Measurements from ENCODE around the gene GBX2.

The GBX2 gene

DNA sequence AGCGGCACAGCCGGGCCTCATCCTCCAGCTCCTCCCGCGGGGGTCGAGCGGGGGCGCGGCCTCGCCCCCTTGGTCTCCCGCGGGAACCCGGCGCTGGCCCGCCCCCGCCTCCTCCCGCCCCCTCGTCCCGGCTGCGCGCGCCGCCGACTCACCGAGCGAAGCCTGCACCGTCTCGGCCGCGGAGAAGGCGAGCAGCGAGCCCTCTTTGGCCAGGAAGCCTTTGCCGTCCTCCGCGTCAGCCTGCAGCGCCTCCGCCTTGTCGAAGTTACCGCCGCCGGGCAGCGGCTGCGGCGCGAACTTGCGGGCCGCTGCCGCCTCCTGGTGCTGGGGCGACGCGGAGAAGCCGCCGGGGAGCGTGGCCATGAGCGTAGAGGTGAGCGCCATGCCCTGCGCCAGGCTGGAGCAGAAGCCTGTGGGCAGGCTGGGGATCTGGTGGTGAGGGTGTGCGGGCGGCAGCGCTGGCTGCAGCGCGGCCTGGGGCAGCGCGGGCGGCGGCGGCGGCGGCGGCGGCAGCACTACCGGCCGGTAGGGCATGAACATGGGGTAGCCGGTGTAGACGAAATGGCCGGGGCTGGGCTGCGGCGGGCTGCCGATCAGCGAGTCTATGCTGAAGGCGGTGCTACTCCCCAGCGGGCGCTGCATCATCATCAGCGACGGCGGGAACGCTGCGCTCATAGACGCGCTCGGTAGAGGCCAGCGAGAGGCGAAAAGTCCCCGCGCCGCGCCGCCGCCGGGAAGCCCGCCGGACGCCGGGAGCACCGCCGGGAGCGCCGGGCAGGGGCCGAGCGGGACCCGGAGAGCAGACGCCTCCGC, 683 bp downstream of the GBX2 start:
- DNase-seq (ENCODE audit: low read depth), result no peak

DNA sequence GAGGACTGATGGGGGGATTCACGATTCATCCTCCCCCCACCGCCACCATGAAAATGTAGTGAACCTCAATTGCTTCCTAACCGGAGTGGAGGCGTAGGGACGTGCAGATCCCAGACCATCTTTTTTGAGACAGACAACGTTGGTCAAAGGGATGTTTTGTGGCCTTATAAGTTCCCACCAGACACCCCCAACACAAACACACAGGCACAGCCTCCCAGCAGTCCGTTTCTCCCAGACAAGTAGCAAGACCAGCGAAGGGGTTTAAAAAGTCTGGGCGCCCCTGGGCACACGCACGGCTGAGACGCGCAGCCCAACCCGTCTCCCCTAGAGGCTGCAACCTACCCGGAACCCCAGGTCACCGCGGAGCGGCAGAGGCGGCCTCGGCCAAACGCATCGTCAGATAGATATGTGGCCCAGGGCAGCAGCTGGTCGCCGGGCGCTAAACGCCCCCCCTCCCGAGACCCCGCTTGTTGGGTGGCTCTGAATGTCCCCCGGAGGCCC, 1.3 kb downstream of the GBX2 start:
- DNase-seq (ENCODE audit: low read depth), result no peak

DNA sequence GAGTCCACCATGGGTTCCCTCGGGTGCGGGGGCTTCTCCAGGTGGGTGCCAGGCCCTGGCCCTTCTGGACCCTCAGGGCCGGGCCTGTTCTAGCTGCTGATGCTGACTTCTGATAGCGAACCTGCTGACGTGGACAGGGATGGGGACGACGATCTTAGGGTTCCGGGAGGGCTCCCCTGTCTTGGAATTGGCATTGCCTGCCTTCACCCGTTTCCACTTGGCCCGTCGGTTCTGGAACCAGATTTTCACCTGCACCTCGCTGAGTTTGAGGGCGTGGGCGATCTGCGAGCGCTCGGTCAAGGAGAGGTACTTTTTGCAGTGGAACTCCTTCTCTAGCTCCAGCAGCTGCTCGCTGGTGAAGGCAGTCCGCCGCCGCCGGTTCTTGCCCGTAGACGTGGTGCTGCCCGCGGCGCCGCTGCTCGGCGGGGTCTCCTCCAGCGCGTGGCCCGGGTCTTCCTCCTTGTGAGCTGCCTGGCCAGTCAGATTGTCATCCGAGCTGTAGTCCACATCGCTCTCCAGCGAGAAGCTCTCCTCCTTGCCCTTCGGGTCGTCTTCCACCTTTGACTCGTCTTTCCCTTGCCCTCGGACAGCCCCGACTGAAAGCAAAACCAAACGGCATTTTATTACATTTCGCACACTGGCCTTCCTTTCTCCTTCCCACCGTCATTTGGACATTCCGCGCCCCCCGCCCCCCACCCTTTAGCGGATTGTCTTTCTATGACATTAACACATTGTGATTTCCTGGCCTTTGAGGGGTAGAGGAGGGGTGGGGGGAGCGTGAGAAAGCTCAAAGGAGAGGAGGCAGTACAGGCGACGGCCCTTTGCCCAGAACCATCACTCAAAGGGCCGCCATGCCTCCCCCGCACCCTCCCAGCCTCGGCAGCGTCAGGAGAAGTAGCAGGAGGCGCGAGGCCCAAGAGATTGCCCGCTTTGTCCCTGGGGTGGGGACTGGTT, 2.1 kb downstream of the GBX2 start:
- no peak for DNase-seq (ENCODE audit: low read depth)

DNA sequence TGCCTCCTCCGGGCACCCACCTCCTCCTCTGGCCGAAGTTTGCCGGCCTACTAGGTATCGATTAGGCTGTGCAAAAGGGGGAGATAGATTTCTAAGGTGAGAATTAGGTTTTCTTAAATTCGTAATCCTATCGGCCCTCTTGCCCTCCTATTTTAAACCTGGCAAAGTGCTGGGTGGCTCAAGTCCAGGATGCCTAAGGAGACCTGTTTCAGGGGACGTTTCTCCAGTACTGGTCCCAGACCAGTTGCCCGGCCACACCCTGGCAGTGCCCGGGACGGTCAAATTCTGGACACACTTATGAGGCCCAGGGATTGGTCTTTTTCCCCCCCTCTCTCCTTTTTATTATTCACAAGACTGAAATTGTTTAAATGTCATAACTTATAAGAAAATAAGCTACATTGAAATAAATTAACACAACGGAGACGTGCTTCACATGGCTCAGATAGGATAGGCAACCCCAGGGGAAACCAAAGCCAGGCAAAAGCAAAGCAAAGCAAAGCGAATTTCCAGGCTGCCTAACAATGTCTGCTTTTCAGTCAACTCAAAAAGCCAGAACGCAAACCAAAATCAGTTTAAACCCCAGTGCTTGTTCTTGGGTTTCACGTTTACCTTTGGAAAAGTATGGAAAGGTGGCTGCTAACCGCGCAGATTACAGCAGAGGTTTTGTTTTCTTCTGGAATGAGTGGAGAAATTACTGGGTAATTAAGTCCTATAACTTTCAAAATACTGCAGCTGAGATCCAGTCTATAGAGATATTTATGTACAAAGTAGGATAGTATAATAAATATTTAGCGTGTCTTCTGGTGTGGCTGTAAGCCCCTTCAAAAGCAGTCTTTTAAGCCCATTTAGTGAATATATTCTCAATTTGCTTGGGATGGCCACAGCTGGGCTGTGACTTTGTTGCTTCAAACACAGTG, 3.0 kb downstream of the GBX2 start:
- DNase-seq (ENCODE audit: low read depth), result no peak

DNA sequence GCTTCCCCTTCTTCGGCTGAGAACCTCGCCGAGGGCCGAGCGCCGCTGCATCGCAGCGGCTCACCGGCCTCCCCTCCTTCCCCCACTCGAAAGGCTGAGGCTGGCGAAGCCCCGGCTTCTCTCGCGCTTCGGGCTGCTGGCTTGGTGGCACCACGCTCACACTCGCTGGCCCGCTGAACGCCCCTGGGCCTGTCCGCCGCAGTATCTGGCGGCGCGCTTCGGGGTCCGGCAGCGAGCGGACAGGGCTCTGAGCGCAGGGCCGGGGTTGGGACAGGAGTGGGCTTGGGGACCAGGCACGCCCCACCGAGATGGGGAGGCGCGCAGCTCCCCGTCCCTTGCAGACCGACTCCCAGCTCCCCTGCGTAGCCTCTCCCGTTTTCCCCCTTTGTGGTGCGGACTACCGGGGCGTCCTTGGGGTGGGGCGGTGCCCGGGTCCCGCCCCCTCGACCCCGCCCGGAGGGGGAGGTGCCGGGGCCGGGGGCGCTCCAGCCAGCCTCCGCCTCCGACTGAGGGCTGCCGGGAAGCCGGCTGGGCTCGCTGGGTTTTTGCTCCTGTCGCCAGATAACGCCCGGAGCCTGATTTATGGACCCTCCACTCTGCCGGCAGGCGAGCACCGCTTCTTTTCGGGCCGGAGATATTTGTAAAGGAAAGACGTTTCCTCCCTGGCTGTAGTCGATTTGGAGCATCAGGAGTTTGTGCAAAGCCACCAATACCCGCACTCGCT, 3.8 kb downstream of the GBX2 start:
- DNase-seq (ENCODE audit: low read depth), result no peak

DNA sequence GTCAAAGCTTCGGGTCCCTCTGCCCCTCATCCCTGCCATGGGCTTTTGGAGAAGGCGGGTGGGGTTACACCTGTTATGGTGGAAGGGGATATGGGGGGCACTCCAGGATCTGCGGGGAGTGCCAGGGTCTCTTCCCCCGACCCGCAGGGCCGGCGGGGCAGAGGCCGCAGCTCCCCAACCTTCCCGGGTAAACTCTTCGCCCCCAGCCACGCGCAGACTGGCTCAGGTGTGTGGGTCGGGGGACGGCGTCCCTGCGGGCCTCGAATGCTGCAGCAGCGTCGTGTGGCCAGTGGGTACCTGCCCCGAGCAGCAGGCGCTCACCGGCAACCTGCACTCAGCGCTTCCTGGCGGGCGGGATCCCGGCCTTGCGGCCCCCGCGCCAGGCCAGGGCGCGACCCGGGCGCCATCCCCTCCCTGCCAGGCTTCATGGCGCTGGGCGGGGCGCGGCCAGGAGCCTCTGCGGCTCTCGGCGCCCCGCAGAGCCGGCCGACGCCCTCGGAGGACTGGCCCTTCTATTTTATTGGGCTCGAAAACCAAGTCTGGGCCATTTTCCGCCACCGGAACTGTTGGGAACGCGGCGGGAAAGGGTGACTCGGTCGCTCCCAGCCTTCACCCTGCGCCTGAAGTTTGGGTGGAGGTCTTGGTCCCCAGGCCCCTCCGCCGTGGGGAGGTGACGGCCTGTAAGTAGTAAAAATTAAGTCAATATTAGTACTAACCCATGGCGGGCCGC, 4.5 kb downstream of the GBX2 start:
- no peak for DNase-seq (ENCODE audit: low read depth)

DNA sequence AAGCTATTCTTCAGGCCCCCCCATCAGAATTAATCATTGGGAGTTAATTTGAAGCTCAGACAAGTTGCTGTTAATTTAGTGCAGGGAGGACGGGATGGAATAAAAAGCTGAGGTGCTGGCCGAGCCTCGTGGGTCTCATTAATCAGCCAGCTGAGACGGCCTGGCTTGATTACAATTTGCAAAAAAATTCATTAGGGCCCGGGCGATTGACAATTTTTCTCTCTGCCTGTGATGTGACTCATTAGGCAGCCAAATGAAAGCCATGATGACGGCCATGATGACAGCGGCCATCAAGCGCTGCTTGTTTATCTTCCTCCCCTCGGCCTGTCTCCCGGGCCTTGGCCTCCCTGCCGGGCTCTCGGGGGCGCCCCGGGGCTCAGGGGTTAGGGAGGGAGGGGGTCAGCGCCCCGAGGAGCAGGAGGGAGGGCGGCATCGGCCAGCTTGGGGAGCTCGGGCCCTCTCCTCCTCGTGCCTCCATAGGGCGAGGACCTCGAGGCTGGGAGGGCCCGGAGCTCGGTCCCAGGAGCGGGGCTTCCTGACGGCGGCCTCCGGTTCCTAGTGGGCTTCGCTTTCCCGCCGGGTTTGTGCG, 5.2 kb downstream of the GBX2 start:
- no peak for DNase-seq (ENCODE audit: low read depth)

DNA sequence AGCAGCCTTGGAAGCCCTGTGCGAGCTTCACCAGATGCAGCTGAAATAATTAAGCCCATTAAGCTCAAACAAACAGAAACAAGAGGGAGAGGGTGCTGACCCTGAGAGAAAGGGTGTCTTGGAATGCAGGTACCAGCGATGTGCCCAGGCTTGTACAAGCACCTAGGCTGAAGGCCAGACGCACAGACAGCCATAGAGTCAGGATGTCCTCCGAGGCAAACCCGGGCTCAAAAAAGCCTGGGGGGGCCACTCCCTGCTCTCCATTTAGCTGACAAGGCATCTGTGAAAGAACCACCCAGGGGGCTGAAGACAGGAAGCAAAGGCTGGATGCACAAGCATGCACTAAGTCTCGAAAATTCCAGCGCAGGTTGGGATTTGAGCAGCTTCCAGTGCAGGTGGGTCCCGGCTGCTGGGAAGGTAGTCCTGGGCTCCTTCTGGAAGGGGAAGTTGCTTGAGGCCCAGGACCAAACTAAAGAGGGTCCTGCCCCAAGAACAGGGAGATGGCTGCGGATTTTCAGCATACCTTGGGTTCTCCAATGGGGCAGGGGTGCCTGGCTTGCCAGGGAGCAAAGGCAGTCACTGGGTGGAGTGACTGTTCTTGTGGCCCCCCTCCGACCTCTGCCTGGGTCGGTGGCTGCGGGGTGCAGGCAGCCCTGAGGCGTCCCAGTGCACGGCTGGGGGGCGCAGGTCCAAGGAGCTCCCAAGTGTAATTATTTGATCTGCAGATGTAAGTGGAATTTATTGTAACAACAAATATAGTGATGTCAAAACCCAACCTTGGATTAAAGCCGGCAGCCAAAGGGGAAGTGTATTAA, 5.9 kb downstream of the GBX2 start:
- no peak for DNase-seq (ENCODE audit: low read depth)

DNA sequence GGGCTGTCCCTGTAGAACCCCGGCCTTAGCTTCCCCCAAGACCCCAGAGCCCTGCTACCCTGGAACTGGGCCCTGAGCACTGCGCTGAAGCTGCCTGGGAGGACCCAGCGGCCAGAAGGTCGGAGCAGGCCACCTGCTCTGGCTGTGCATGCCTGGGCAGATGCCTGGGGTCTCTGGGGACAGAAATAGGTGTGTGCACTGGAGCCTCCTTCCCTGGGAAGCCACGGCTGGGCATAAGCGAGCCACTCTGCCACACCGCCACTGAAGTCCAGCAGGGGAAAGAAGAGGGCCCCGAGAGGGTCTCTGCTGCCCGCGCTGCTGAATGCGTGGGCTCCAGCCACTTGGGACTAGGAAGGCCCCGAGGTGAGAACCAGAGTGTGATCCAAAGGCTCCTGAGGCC, 6.7 kb downstream of the GBX2 start:
- no peak for DNase-seq (ENCODE audit: low read depth)

DNA sequence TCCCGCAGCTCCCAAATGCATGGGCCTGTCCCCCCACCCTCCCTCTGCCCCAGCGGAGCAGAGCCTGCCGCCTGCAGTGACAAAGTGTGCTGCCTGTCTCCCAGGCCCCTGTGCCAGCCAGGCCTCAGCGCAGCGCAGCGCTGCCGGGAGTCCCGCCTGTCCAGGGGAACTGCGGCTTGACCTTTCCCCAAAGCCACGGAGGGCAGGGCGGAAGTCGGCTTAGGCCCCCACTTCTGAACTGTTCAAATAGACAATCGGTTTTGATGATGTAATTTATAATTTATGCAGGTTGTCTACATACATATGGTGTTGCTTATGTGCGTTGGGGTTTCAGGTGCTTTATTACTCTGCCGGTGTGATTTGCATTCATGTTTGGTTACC, 7.1 kb downstream of the GBX2 start:
- no peak for DNase-seq (ENCODE audit: low read depth)

DNA sequence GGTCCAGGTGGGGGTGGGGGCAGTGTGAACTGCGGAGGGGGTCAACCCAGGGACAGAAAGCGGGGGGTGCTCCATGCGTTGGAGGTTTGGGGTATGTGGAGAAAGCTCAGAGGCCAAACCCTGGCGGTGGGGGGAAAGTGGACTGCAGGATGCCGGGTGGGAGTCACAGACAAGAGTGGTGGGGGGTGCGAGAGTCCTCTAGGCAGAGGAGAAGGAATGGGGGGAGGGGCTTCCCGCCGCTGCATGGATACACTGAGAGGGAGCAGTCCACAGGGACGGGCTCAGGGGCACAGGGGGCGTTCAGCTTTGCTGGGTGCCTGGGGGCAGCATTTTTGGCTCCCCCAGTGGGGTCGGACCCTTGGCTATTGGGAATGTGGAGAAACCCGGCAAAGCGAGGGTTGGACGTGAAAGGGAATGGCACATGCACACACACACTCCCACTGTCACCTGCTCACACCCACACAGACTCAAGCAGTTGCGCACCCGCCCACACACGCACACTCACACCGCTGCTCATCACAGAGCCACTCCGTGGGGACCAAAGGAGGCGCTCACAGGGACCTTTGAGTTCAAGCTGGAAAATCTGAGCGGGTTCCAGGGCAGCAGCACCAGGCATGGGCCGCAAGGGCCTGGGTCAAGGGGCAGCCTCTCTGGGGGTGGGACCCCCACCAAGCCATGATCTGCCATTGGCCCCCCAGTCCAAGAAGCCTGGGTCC, 7.7 kb downstream of the GBX2 start:
- no peak for DNase-seq (ENCODE audit: low read depth)

DNA sequence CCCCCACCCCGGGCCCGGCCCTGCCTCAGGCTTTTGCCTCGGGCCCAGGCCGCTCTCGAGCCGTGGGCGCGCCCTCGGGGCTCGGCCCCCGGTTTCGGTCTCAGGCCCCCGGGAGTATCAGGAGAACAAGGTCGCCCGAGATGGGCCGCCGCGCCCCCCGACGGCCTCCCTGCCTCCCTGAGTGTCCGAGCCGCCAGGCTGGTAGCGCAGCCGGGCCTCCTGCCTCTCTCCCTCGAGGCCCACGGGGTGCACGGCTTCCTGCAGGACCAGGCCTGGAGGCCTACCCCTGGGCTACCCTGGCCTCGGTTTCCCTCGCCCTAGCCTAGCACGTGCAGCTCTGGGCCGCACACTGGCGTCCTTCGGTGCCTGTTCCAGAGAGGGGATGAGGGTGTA, 8.4 kb downstream of the GBX2 start:
- DNase-seq (ENCODE audit: low read depth), result no peak

DNA sequence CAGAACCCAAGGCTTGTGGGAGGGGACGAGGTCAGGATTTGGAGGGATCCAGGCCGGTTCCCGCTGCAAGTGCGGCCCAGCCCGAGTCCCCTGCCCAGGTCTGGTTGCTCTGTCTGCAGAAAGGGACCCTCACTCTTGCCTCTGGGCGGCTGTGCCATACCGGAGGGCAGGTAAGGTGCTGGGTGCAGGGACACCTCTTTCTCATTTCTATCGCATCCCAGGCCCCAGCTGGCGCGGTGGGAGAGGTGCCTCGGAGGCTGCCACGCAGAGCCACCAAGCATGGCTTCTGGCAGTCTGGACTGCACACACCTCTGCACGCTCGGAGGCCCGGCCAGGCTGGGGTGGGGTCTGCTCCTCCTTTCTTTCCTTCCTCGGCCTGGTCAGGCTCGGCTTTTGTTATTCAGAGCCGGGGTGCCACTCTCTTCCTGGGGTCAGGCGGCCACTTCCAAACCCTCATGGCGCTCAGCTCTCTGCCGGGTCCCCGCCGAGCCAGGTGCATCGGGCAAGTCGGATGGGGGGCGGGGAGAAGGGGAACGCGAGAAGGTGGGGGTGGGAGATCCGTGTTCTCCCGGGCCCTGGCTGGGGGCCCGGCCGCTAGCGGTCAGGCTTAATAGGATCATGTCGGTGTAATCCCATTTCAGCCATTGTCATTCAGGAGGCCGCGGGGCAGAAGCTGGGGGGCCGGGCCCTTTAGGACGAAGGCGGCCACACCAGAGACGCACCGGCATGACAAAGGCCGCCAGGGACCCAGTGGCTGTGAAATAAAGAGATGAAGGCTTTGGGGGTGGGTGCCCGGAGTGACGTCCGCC, 9.0 kb downstream of the GBX2 start:
- no peak for DNase-seq (ENCODE audit: low read depth)

DNA sequence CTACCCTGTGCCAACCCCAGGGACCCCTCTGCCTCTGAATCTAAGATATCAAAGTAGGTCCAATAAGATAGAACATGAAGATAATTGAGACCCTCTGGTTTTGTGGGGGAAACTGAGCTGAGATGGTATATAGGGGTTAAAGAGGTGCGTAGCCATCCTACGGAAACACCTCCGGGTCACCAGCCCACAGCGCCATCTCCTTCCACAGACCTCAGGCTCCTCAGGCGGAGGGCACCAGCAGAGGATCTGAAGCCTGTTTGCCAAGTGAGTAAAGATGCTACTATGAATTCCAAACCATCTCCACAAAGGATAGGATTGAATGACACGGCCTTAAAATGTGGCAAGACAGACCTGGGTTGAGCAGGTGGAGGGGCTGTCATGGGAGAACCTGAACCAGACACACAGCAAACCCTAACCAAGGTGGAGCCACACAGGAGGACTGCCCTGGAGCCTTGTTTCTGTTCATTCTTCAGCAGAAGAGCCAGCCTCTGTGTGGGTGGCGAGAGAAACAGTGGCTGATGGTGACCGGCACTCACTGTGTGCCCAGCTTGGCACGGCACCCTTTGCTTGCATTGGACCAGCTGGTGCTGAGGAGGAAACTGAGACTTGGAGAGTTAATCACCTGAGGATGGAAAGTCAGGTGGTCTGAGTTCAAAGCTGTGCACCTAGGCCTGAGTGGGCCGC, 10.2 kb downstream of the GBX2 start:
- no peak for DNase-seq (ENCODE audit: low read depth)

DNA sequence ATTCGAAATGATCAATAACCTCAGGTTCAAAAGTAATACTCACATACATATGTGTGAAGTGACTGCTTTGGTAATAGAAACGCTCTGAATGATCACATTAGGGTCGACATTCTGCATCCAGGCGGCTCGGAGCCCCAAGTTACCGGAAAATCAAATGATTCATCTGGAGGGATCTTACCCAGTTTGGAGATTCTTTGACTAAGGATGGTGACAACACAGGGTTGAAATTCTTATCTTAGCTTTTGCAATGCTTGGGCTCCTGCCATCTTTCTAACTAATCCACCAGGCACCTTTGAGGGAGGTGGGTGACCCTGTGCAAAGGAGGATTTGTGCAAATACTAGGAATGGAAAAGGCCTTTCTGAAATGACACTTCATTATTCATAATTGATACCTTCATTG, 10.8 kb downstream of the GBX2 start:
- DNase-seq (ENCODE audit: low read depth), result no peak

DNA sequence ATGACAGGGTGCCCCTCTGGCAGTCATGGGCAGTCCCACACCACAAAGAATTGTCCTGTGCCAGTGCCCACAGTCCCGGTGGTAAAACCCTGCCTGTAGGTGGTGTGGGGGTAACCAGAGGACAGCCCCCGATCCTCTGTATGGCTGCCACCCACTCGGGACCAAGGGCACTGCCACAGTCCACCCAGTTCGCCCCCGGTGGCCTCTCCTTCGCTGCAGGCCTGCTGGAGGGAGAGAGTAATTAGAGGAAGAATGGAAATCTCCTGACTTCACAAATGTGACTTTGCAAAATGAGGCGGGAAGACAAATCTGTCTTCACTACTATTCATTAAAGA, 11.4 kb downstream of the GBX2 start:
- no peak for DNase-seq (ENCODE audit: low read depth)

DNA sequence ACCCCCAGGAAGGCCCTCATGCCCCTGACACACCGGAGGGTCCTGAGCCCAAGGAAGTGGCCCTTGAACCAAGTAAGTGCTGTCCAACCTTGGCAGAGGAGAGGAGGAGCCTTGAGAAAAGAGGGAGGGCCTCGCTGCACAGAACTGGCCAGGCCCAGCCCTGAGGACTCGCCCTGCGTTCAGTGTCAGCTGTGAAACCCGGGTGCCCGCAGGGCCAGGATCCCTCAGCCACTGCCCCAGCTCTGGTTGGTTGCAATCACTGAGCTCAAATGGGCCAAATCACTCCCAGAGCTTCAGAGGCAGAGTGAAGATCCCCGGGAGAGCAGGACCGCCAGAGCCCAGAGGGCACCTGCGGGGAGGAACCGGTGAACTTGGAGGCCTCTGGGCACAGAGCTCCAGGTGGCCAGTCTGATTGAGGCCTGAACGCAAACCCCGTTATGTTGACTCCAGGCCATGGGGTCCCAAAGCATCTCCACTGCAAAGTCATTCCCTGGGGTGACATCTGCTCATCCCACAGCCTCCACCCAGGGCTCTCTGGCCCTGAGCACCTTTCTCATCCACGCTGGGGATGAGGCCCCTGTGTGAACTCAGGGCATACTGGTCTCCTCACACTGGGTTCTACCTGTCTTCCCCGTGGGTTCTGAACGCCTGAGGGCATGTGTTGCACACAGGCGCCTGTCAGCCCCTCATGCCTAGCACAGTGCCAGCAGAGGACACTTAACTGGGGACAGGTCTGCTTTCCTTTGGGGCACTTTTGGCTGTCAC, 11.9 kb downstream of the GBX2 start:
- DNase-seq (ENCODE audit: low read depth), result no peak
